CD8-positive, alpha-beta memory T cell (primary cell): ENCODE results near the gene ALX3. TPM values are rescaled to one million over a fixed set of nuclear protein-coding genes. Genes with fewer than 3 reads are reported as not detected.
A peak's percentile ranks its signal among the peaks of the same experiment; 100 is the strongest.

Experiments
- CTCF ChIA-PET: fragments of 350-600 bp; sonication (Branson Sonifier 250); formaldehyde crosslinking; loops from one replicate; lab custom pipeline; 2021; ENCODE audit warnings: antibody characterized with exemption; lab: Charles Lee
- POLR2A ChIA-PET: fragments of 350-600 bp; sonication (Branson Sonifier 250); formaldehyde crosslinking; loops from one replicate; lab custom pipeline; 2021; ENCODE audit warnings: antibody characterized with exemption; lab: Charles Lee
- DNase-seq, 5 donors: peaks; one replicate each; pipeline versions ENCODE4 v3.0.0 to v3.0.0-alpha.2; 2020 to 2022; ENCODE audit warnings: mixed read lengths in 1 of 5
- H3K27ac ChIP-seq: one replicate; pipeline ENCODE4 v1.7.0; 2013; ENCODE audit warnings: low read depth, mild to moderate bottlenecking, low read length, moderate library complexity
- H3K27me3 ChIP-seq: 2 replicates; pipeline ENCODE4 v1.7.0; 2013; ENCODE audit warnings: low read length, mild to moderate bottlenecking; ENCODE audit not compliant: insufficient read depth, poor library complexity, severe bottlenecking
- H3K36me3 ChIP-seq: 2 replicates; pipeline ENCODE4 v1.7.0; 2013; ENCODE audit warnings: mild to moderate bottlenecking, low read length, moderate library complexity; ENCODE audit not compliant: insufficient read depth
- H3K4me1 ChIP-seq: 2 replicates; pipeline ENCODE4 v1.7.0; 2013; ENCODE audit warnings: mild to moderate bottlenecking, low read length, moderate library complexity; ENCODE audit not compliant: insufficient read depth
- H3K4me3 ChIP-seq: 2 replicates; pipeline ENCODE4 v1.7.0; 2013; ENCODE audit warnings: mild to moderate bottlenecking, low read length
- H3K9me3 ChIP-seq: 2 replicates; pipeline ENCODE4 v1.7.0; 2013; ENCODE audit warnings: mild to moderate bottlenecking, low read length
- H3K27ac Mint-ChIP-seq, 8 donors: one replicate each; pipeline ENCODE4 v1.8.0; 2020 to 2021; ENCODE audit warnings: mixed read lengths in 8 of 8, mild to moderate bottlenecking in 6 of 8, inconsistent platforms in 3 of 8, moderate library complexity in 3 of 8
- H3K27me3 Mint-ChIP-seq, 2 donors: one replicate each; pipeline ENCODE4 v1.8.0; 2020 to 2021; ENCODE audit warnings: mixed read lengths in 2 of 2, mild to moderate bottlenecking in 1 of 2, moderate library complexity in 1 of 2
- H3K36me3 Mint-ChIP-seq, 3 donors: one replicate each; pipeline ENCODE4 v1.8.0; 2020 to 2021; ENCODE audit warnings: mixed read lengths in 3 of 3, inconsistent platforms in 1 of 3, mild to moderate bottlenecking in 1 of 3
- H3K4me1 Mint-ChIP-seq, 3 donors: one replicate each; pipeline ENCODE4 v1.8.0; 2020 to 2021; ENCODE audit warnings: mixed read lengths in 3 of 3, inconsistent platforms in 1 of 3, mild to moderate bottlenecking in 1 of 3
- H3K4me3 Mint-ChIP-seq, 7 donors: one replicate each; pipeline ENCODE4 v1.8.0; 2020 to 2021; ENCODE audit warnings: mixed read lengths in 7 of 7, mild to moderate bottlenecking in 6 of 7, moderate library complexity in 4 of 7, inconsistent platforms in 2 of 7
- H3K9me3 Mint-ChIP-seq, 5 donors: one replicate each; pipeline ENCODE4 v1.8.0; 2020 to 2022; ENCODE audit warnings: mixed read lengths in 5 of 5, mild to moderate bottlenecking in 3 of 5, moderate library complexity in 2 of 5, inconsistent platforms in 1 of 5
- polyA plus RNA-seq: library from polyadenylated mRNA; unstranded; fragments of 300-500 nt; fragmentation: Illumina TruSeq; gene quantifications from one replicate; pipeline ENCODE4 v1.2.3, GENCODE V29; 2021
- total RNA-seq, 2 experiments: library from RNA; stranded (reverse); gene quantifications; one replicate each; pipeline ENCODE4 v1.2.3, GENCODE V29; 2021

The ALX3 gene
- total RNA-seq (not detected), polyA plus RNA-seq (not detected)

GRCh38 chr1:110070671-110071242, at the start of gene ALX3:
TSS of gene ALX3 (minus strand) at chr1:110070672. CDS start at chr1:110070612, 60 bp downstream.
- Histone ChIP-seq H3K27ac (no peak within 1 kb of the TSS), H3K4me3 (no peak within 1 kb of the TSS), H3K4me1 (peaks cover 20% of the 10 kb centered on the region), H3K36me3 (no peaks in the 10 kb centered on the region), H3K9me3 (no peaks in the 10 kb centered on the region), H3K27me3 (peaks cover 40% of the 10 kb centered on the region)
- Mint-ChIP-seq H3K4me1 (peaks cover 6 to 29% (median 7%) of the 10 kb centered on the region in 3 donors), H3K27me3 (peaks cover 51 to 70% of the 10 kb centered on the region in 2 donors), H3K4me3 (peak within 1 kb of the TSS in 5 of 7 donors; percentile 33 to 78 (median 49)), H3K36me3 (no peaks in the 10 kb centered on the region), H3K27ac (no peak within 1 kb of the TSS), H3K9me3 (no peaks in the 10 kb centered on the region)
- ChIA-PET CTCF (interaction anchor here (1.0 to 2.3 kb wide), 3 partner anchors 10 to 17 kb away, joined by 3 to 9 read pairs (median 6); no protein-coding TSS in a partner anchor), POLR2A (no interaction called here)
- DNase-seq, result no peak

- H3K4me1 ChIP-seq, result no peaks in the 10 kb centered on the region
- no peaks in the 10 kb centered on the region for H3K9me3 ChIP-seq
- CTCF ChIA-PET, result no interaction called here
These were observed 49.4 kb upstream of the ALX3 start for GRCh38 chr1:110119843-110120242.

GRCh38 chr1:110118636-110119396, 48.3 kb upstream of the ALX3 start:
- no peaks in the 10 kb centered on the region for H3K4me1 ChIP-seq
- H3K9me3 Mint-ChIP-seq, result peaks cover 0 to 6% (median 4%) of the 10 kb centered on the region in 5 donors
- no peak for DNase-seq
- no peaks in the 10 kb centered on the region for H3K27me3 ChIP-seq
- peaks cover 0 to 3% (median 0%) of the 10 kb centered on the region in 3 donors for H3K4me1 Mint-ChIP-seq
- no peaks in the 10 kb centered on the region for H3K36me3 ChIP-seq
- POLR2A ChIA-PET, result no interaction called here
- CTCF ChIA-PET, result interaction anchor here (1.3 kb wide), 1 partner anchor 13 kb away, joined by 3 read pairs; no protein-coding TSS in a partner anchor
- no peak overlapping the region for H3K27ac Mint-ChIP-seq
- H3K27ac ChIP-seq, result no peak overlapping the region
- H3K27me3 Mint-ChIP-seq, result peaks cover 6 to 51% of the 10 kb centered on the region in 2 donors
- no peaks in the 10 kb centered on the region for H3K9me3 ChIP-seq
- H3K4me3 ChIP-seq, result no peak overlapping the region
- no peaks in the 10 kb centered on the region for H3K36me3 Mint-ChIP-seq
- H3K4me3 Mint-ChIP-seq, result peak overlapping the region in 1 of 7 donors; percentile 15

More at GRCh38 chr1:110119843-110120242, 49.4 kb upstream of the ALX3 start:
- Mint-ChIP-seq H3K27ac (no peak overlapping the region), H3K27me3 (peaks cover 6 to 54% of the 10 kb centered on the region in 2 donors), H3K4me3 (no peak overlapping the region), H3K4me1 (peaks cover 0 to 3% (median 0%) of the 10 kb centered on the region in 3 donors), H3K36me3 (no peaks in the 10 kb centered on the region), H3K9me3 (peaks cover 0 to 9% (median 6%) of the 10 kb centered on the region in 5 donors)
- Histone ChIP-seq H3K27ac (no peak overlapping the region), H3K36me3 (no peaks in the 10 kb centered on the region), H3K27me3 (no peaks in the 10 kb centered on the region), H3K4me3 (no peak overlapping the region)
- no peak for DNase-seq
- POLR2A ChIA-PET, result no interaction called here

- H3K9me3 Mint-ChIP-seq, result peaks cover 0 to 2% (median 0%) of the 10 kb centered on the region in 5 donors
- ChIA-PET CTCF (no interaction called here), POLR2A (no interaction called here)
- H3K9me3 ChIP-seq, result no peaks in the 10 kb centered on the region
- H3K4me1 Mint-ChIP-seq, result no peaks in the 10 kb centered on the region
- DNase-seq, result no peak
- H3K4me1 ChIP-seq, result no peaks in the 10 kb centered on the region
- H3K4me3 Mint-ChIP-seq, result no peak overlapping the region
- peaks cover 13 to 52% of the 10 kb centered on the region in 2 donors for H3K27me3 Mint-ChIP-seq
- H3K27ac Mint-ChIP-seq, result no peak overlapping the region
- H3K27me3 ChIP-seq, result no peaks in the 10 kb centered on the region
- H3K36me3 Mint-ChIP-seq, result no peaks in the 10 kb centered on the region
- H3K4me3 ChIP-seq, result no peak overlapping the region
- H3K36me3 ChIP-seq, result no peaks in the 10 kb centered on the region
- no peak overlapping the region for H3K27ac ChIP-seq
These were observed 44.3 kb upstream of the ALX3 start for GRCh38 chr1:110114784-110115183.

DNA sequence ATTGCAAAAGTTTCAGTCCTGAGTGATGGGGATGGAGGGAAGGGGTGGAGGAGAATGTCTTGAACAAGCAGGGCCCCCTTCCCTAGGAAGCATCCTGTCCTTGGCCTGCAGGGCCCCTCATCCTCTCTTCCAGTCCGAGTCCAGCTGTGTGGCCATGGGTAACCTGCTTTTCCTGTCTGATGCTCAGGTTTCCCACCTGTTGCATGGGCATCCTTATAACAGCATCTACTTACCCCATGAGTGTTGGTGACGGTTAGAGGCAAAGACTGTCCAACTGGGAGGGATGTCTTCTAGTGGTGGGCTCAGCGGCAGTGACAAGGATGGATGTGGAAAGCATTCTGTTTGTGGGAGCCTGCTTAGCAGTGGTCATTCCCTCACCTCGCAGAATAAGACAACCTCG, 43.7 kb upstream of the ALX3 start:
- Histone ChIP-seq H3K36me3 (no peaks in the 10 kb centered on the region), H3K9me3 (no peaks in the 10 kb centered on the region), H3K4me1 (no peaks in the 10 kb centered on the region), H3K27me3 (no peaks in the 10 kb centered on the region), H3K4me3 (no peak overlapping the region), H3K27ac (no peak overlapping the region)
- no peak overlapping the region for H3K27ac Mint-ChIP-seq
- no peak overlapping the region for H3K4me3 Mint-ChIP-seq
- no peak for DNase-seq
- POLR2A ChIA-PET, result no interaction called here
- H3K27me3 Mint-ChIP-seq, result peaks cover 16 to 58% of the 10 kb centered on the region in 2 donors
- H3K4me1 Mint-ChIP-seq, result no peaks in the 10 kb centered on the region
- H3K9me3 Mint-ChIP-seq, result peaks cover 0 to under 1% (median 0%) of the 10 kb centered on the region in 5 donors
- no peaks in the 10 kb centered on the region for H3K36me3 Mint-ChIP-seq
- CTCF ChIA-PET, result no interaction called here

DNA sequence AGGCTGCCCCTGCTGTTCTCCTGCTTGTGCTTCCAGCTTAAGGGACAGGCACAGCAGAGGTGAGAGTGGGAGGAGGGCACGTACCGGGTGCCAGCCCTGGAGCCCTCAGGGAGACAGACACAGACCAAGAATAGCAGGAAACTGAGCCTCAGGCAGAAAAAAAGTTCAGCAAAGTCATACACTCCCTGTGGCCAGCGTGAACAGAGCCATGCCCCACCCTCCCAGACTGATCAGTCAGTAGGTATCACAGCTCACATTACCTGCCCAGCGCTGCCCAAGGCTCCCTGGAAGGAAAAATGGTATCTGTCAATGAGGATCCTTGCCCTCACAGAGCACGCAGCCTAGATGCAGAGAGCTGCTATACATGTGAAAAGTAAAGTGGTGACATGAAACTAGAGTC, 43.1 kb upstream of the ALX3 start:
- no peaks in the 10 kb centered on the region for H3K36me3 Mint-ChIP-seq
- CTCF ChIA-PET, result no interaction called here
- H3K27ac ChIP-seq, result no peak overlapping the region
- no peaks in the 10 kb centered on the region for H3K36me3 ChIP-seq
- no peaks in the 10 kb centered on the region for H3K27me3 ChIP-seq
- H3K4me1 ChIP-seq, result no peaks in the 10 kb centered on the region
- no peaks in the 10 kb centered on the region for H3K9me3 Mint-ChIP-seq
- H3K4me3 Mint-ChIP-seq, result no peak overlapping the region
- no peaks in the 10 kb centered on the region for H3K4me1 Mint-ChIP-seq
- POLR2A ChIA-PET, result no interaction called here
- no peak for DNase-seq
- H3K9me3 ChIP-seq, result no peaks in the 10 kb centered on the region
- peak overlapping the region in 1 of 8 donors; percentile 33 for H3K27ac Mint-ChIP-seq
- peaks cover 18 to 57% of the 10 kb centered on the region in 2 donors for H3K27me3 Mint-ChIP-seq
- H3K4me3 ChIP-seq, result no peak overlapping the region

DNA sequence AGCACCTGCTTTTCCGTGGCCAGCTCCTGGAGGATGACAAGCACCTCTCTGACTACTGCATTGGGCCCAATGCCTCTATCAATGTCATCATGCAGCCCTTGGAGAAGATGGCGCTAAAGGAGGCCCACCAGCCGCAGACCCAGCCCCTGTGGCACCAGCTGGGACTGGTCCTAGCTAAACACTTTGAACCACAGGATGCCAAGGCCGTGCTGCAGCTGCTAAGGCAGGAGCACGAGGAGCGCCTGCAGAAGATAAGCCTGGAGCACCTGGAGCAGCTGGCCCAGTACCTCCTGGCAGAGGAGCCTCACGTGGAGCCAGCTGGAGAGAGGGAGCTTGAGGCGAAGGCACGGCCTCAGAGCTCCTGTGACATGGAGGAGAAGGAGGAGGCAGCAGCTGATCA, 42.2 kb upstream of the ALX3 start:
- no peaks in the 10 kb centered on the region for H3K36me3 ChIP-seq
- no peak overlapping the region for H3K4me3 ChIP-seq
- H3K4me1 Mint-ChIP-seq, result no peaks in the 10 kb centered on the region
- no peaks in the 10 kb centered on the region for H3K9me3 ChIP-seq
- H3K36me3 Mint-ChIP-seq, result no peaks in the 10 kb centered on the region
- H3K27ac Mint-ChIP-seq, result no peak overlapping the region
- no peaks in the 10 kb centered on the region for H3K27me3 ChIP-seq
- ChIA-PET CTCF (interaction anchor here (1.0 kb wide), 1 partner anchor 28 kb away, joined by 3 read pairs; no protein-coding TSS in a partner anchor), POLR2A (no interaction called here)
- H3K4me1 ChIP-seq, result no peaks in the 10 kb centered on the region
- H3K4me3 Mint-ChIP-seq, result no peak overlapping the region
- H3K27me3 Mint-ChIP-seq, result peaks cover 18 to 51% of the 10 kb centered on the region in 2 donors
- no peak for DNase-seq
- H3K27ac ChIP-seq, result no peak overlapping the region
- H3K9me3 Mint-ChIP-seq, result no peaks in the 10 kb centered on the region

DNA sequence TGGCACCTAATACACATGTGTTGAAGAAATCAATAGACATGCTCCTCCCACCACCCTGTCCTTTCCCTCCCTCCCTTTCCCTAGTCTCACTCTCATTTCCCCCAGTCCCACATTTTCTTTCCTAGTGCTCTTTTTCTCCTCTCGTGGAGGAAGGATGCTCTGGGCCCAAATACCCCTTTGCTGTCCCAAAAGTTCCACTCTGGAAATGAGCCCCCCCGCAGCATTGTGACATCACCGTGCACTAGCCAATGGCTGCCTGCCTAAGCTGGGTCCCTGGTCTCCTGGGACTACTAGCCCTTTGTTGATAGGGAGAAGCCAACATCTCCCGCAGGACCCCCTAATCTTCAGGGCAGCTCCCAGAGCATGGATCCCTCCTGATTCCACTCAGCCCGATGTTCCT, 41.7 kb upstream of the ALX3 start, which contains the start of gene UBL4B:
TSS of gene UBL4B (plus strand) at position 301 of the 400 bp plus-strand sequence. CDS start at position 393, 92 bp downstream.
- Histone ChIP-seq H3K27ac (no peak within 1 kb of the TSS), H3K4me3 (no peak within 1 kb of the TSS), H3K27me3 (no peaks in the 10 kb centered on the region), H3K36me3 (no peaks in the 10 kb centered on the region), H3K4me1 (no peaks in the 10 kb centered on the region), H3K9me3 (no peaks in the 10 kb centered on the region)
- Mint-ChIP-seq H3K36me3 (no peaks in the 10 kb centered on the region), H3K27me3 (peaks cover 18 to 46% of the 10 kb centered on the region in 2 donors), H3K4me3 (no peak within 1 kb of the TSS), H3K4me1 (no peaks in the 10 kb centered on the region), H3K27ac (peak within 1 kb of the TSS in 1 of 8 donors; percentile 77), H3K9me3 (no peaks in the 10 kb centered on the region)
- CTCF ChIA-PET, result interaction anchor here (1.0 kb wide), 1 partner anchor 28 kb away, joined by 3 read pairs; no protein-coding TSS in a partner anchor
- POLR2A ChIA-PET, result no interaction called here
- no peak for DNase-seq
